Fibroblast of lung (primary cell): ENCODE data around the gene RPRD1A. TPM values are rescaled to one million over a fixed set of nuclear protein-coding genes. Genes with fewer than 3 reads are reported as not detected.
A peak's percentile ranks its signal among the peaks of the same experiment; 100 is the strongest.
"Not testable (repeated sequence)": the region's sequence is repeated elsewhere in the genome, so short reads cannot be mapped to it uniquely, and the experiment has no call there.

Experiments used
- DNase-seq, 2 donors: peaks; one replicate each; pipeline versions ENCODE4 v3.0.0 to v3.0.0-alpha.2; 2010; ENCODE audit warnings: low read depth in 2 of 2
- H2AFZ ChIP-seq: 2 replicates; pipeline ENCODE4 v1.5.1; 2012; ENCODE audit warnings: low read length, control low read depth, inconsistent platforms
- H3K27ac ChIP-seq: 2 replicates; pipeline ENCODE4 v1.5.1; 2011; ENCODE audit warnings: low read length, control low read depth; ENCODE audit not compliant: insufficient read depth
- H3K27me3 ChIP-seq: 2 replicates; pipeline ENCODE4 v1.5.1; 2011; ENCODE audit warnings: mild to moderate bottlenecking, low read length; ENCODE audit not compliant: control insufficient read depth, insufficient read depth
- H3K36me3 ChIP-seq: 2 replicates; pipeline ENCODE4 v1.5.1; 2011; ENCODE audit warnings: low read length; ENCODE audit not compliant: control insufficient read depth, insufficient read depth
- H3K4me1 ChIP-seq: 2 replicates; pipeline ENCODE4 v1.5.1; 2011; ENCODE audit warnings: low read length; ENCODE audit not compliant: control insufficient read depth, insufficient read depth; ENCODE audit errors: extremely low read depth
- H3K4me2 ChIP-seq: 2 replicates; pipeline ENCODE4 v1.5.1; 2011; ENCODE audit warnings: low read length, control low read depth; ENCODE audit not compliant: insufficient read depth; ENCODE audit errors: extremely low read depth
- H3K4me3 ChIP-seq, 4 experiments: fragments of 200-600 bp in 1 of 4; sonication (generic) in 1 of 4; replicated peaks in 1 of 4; 2 replicates each; pipeline ENCODE4 v1.5.1; 2011 to 2016; ENCODE audit warnings: low read length in 4 of 4, low read depth in 3 of 4, mild to moderate bottlenecking in 3 of 4, control low read depth in 2 of 4, inconsistent platforms in 1 of 4, mixed read lengths in 1 of 4; ENCODE audit not compliant: insufficient read depth in 1 of 4; ENCODE audit errors: control extremely low read depth in 1 of 4
- H3K79me2 ChIP-seq: 2 replicates; pipeline ENCODE4 v1.5.1; 2012; ENCODE audit warnings: mild to moderate bottlenecking, low read length, inconsistent platforms; ENCODE audit not compliant: control insufficient read depth, insufficient read depth
- H3K9ac ChIP-seq: 2 replicates; pipeline ENCODE4 v1.5.1; 2011; ENCODE audit warnings: mild to moderate bottlenecking, low read length, control low read depth; ENCODE audit not compliant: insufficient read depth
- H3K9me3 ChIP-seq: 2 replicates; pipeline ENCODE4 v1.5.1; 2012; ENCODE audit warnings: low read depth, low read length; ENCODE audit not compliant: control insufficient read depth, insufficient read depth
- H4K20me1 ChIP-seq: 2 replicates; pipeline ENCODE4 v1.5.1; 2011; ENCODE audit warnings: low read length; ENCODE audit not compliant: control insufficient read depth, insufficient read depth; ENCODE audit errors: extremely low read depth
- CTCF ChIP-seq, 2 donors: IDR thresholded peaks in 1 of 2; conservative IDR thresholded peaks in 1 of 2; 1 replicate in 1 of 2; 2 replicates in 1 of 2; pipeline ENCODE4 v1.5.1; 2011 to 2012; ENCODE audit warnings: low read length in 2 of 2, control low read depth in 1 of 2, inconsistent platforms in 1 of 2, low read depth in 1 of 2, mild to moderate bottlenecking in 1 of 2
- EZH2 ChIP-seq: IDR thresholded peaks from 2 replicates; pipeline ENCODE4 v1.5.1; 2012; ENCODE audit warnings: low read length, control low read depth, mild to moderate bottlenecking; ENCODE audit errors: missing control alignments
- polyA minus RNA-seq: library from RNA; depleted of rRNA, polyadenylated mRNA; stranded (reverse); fragments of >200 nt; gene quantifications from 2 replicates; pipeline ENCODE4 v1.2.3, GENCODE V29; 2011; ENCODE audit warnings: low replicate concordance
- polyA plus RNA-seq, 2 donors: library from polyadenylated mRNA; depleted of rRNA in 1 of 2; stranded (reverse) in 1 of 2; unstranded in 1 of 2; fragments of >200 nt; gene quantifications; 2 replicates each; pipeline ENCODE4 v1.2.1, GENCODE V29; 2011 to 2012; ENCODE audit warnings: missing spikeins in 1 of 2
- total RNA-seq: library from RNA; depleted of rRNA; stranded (reverse); fragments of >200 nt; gene quantifications from 2 replicates; pipeline ENCODE4 v1.2.1, GENCODE V29; 2014

RPRD1A gene
- total RNA-seq, result 38.0 and 46.2 TPM in 2 replicates
- 25.6 and 36.4 TPM in 2 replicates for polyA plus RNA-seq
- polyA plus RNA-seq (2012), result 22.2 and 28.9 TPM in 2 replicates
- polyA minus RNA-seq, result 6.0 and 7.3 TPM in 2 replicates

- peak within 1 kb of the TSS; percentile 97 for H3K27ac ChIP-seq
- TF ChIP-seq CTCF (conservative IDR thresholded peaks at IDR 0.05 in 1 of 2, IDR thresholded peaks at IDR 0.05 in 1 of 2; ENCODE audit: low read depth in 1 of 2, low read length in 2 of 2), result no peak
- no peak for TF ChIP-seq EZH2
- DNase-seq, result peak; percentile 91 to 93
- H3K4me2 ChIP-seq, result peak within 1 kb of the TSS; percentile 98
- H4K20me1 ChIP-seq, result peaks cover 2% of the 10 kb centered on the region
- H3K4me1 ChIP-seq, result no peaks in the 10 kb centered on the region
- peak within 1 kb of the TSS; percentile 64 to 100 (median 87) for H3K4me3 ChIP-seq
- H3K27me3 ChIP-seq, result no peaks in the 10 kb centered on the region
- peak within 1 kb of the TSS; percentile 91 for H2AFZ ChIP-seq
- no peaks in the 10 kb centered on the region for H3K36me3 ChIP-seq
- peaks cover 48% of the 10 kb centered on the region for H3K79me2 ChIP-seq
- H3K9ac ChIP-seq, result peak within 1 kb of the TSS; percentile 96
- H3K9me3 ChIP-seq, result no peaks in the 10 kb centered on the region
These were observed at the start of gene RPRD1A for GRCh38 chr18:36067055-36067957. RPRD1A (minus strand) TSS chr18:36067559; CDS start chr18:36067404, 155 bp downstream.

GRCh38 chr18:36116771-36117170, 49.4 kb upstream of the RPRD1A start:
- H3K9ac ChIP-seq, H3K27me3 ChIP-seq, H3K9me3 ChIP-seq, H4K20me1 ChIP-seq, H3K4me3 ChIP-seq, H3K79me2 ChIP-seq, H3K4me1 ChIP-seq, DNase-seq, H2AFZ ChIP-seq, H3K4me2 ChIP-seq, H3K27ac ChIP-seq: not testable (repeated sequence)
- peaks cover 10% of the 10 kb centered on the region for H3K36me3 ChIP-seq

DNA sequence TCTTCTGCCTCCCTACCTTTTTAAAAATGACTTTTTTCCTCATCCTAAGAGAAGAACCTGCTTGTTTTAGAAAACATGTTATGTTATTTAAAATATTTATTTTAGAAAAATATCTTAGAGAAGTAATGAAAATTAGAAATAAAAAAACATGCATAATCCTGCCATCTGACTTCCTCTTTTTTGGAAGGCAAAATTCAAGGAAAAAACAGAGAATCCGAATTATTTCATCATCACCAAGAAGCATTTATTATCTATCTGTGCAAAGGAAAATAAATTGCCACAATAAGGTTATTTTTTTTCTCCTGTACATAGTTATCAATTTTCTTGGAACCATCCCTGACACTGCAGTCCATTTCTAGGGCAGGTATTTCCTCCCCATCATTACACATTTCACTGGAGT, 47.4 kb upstream of the RPRD1A start:
- H3K27ac ChIP-seq, result no peak overlapping the region
- TF ChIP-seq CTCF (conservative IDR thresholded peaks at IDR 0.05 in 1 of 2, IDR thresholded peaks at IDR 0.05 in 1 of 2; ENCODE audit: low read depth in 1 of 2, low read length in 2 of 2) (no peak), EZH2 (no peak)
- no peaks in the 10 kb centered on the region for H4K20me1 ChIP-seq
- no peaks in the 10 kb centered on the region for H3K4me1 ChIP-seq
- H3K27me3 ChIP-seq, result no peaks in the 10 kb centered on the region
- H3K4me2 ChIP-seq, result no peak overlapping the region
- H3K36me3 ChIP-seq, result peaks cover 10% of the 10 kb centered on the region
- H3K9me3 ChIP-seq, result no peaks in the 10 kb centered on the region
- no peak for DNase-seq
- no peaks in the 10 kb centered on the region for H3K79me2 ChIP-seq
- no peak overlapping the region for H3K9ac ChIP-seq
- H3K4me3 ChIP-seq, result no peak overlapping the region
- H2AFZ ChIP-seq, result no peak overlapping the region
